GM19467 (cell line): ENCODE data around the gene FCMR.
"Not testable (repeated sequence)": the region's sequence is repeated elsewhere in the genome, so short reads cannot be mapped to it uniquely, and the experiment has no call there.

Experiments
- ATAC-seq: cut with Tn5 transposase; IDR thresholded peaks from one replicate; pipeline ENCODE4 v1.9.1; 2021; ENCODE audit warnings: mild to moderate bottlenecking, moderate library complexity; ENCODE audit not compliant: unreplicated experiment

FCMR gene

GRCh38 chr1:206924592-206925105 is 2.9 kb upstream of the FCMR start:
- peak; percentile 15 for ATAC-seq

- not testable (repeated sequence) for ATAC-seq
Measured at GRCh38 chr1:206923961-206924557, 2.3 kb upstream of the FCMR start.

GRCh38 chr1:206923009-206923960 is 1.5 kb upstream of the FCMR start:
- peak; percentile 50 for ATAC-seq

GRCh38 chr1:206922524-206922923 is 783 bp upstream of the FCMR start:
- no peak for ATAC-seq

- no peak for ATAC-seq
Measured at GRCh38 chr1:206918076-206918475, 3.7 kb downstream of the FCMR start.

- ATAC-seq, result no peak
Measured at GRCh38 chr1:206916000-206916709, 5.6 kb downstream of the FCMR start.

- no peak for ATAC-seq
Measured at GRCh38 chr1:206915030-206915735, 6.6 kb downstream of the FCMR start.

GRCh38 chr1:206913766-206914537 is 7.8 kb downstream of the FCMR start:
- ATAC-seq, result no peak

- no peak for ATAC-seq
Measured at GRCh38 chr1:206912445-206913095, 9.2 kb downstream of the FCMR start.

- ATAC-seq, result no peak
Measured at GRCh38 chr1:206911064-206911663, 10.6 kb downstream of the FCMR start.

GRCh38 chr1:206909883-206910318 is 11.8 kb downstream of the FCMR start:
- ATAC-seq, result no peak

- ATAC-seq, result no peak
Measured at GRCh38 chr1:206909161-206909882, 12.4 kb downstream of the FCMR start.

- no peak for ATAC-seq
Measured at GRCh38 chr1:206908038-206908437, 13.7 kb downstream of the FCMR start.

GRCh38 chr1:206907304-206907991 is 14.3 kb downstream of the FCMR start:
- no peak for ATAC-seq

- ATAC-seq, result peak; percentile 60
Measured at GRCh38 chr1:206905295-206906164, 16.2 kb downstream of the FCMR start.

- ATAC-seq, result no peak
Measured at GRCh38 chr1:206904423-206905142, 17.2 kb downstream of the FCMR start.
